ENCODE results near the gene GPR32. TPM values are rescaled to one million over a fixed set of nuclear protein-coding genes. Genes with fewer than 3 reads are reported as not detected.

The GPR32 gene
- total and polyA plus RNA-seq, 7 donors = not detected

- no peaks in the 10 kb centered on the region for H3K36me3 ChIP-seq (ENCODE audit: insufficient read depth in 1 of 2, low read depth in 1 of 2)
- H3K9me3 ChIP-seq = no peaks in the 10 kb centered on the region
- WGBS, 3 donors = 50 to 58% (median 53%) methylated on average over 12 of the region's 12 CpGs
- H3K4me1 ChIP-seq = no peaks in the 10 kb centered on the region
- TF ChIP-seq, protein P1, sequence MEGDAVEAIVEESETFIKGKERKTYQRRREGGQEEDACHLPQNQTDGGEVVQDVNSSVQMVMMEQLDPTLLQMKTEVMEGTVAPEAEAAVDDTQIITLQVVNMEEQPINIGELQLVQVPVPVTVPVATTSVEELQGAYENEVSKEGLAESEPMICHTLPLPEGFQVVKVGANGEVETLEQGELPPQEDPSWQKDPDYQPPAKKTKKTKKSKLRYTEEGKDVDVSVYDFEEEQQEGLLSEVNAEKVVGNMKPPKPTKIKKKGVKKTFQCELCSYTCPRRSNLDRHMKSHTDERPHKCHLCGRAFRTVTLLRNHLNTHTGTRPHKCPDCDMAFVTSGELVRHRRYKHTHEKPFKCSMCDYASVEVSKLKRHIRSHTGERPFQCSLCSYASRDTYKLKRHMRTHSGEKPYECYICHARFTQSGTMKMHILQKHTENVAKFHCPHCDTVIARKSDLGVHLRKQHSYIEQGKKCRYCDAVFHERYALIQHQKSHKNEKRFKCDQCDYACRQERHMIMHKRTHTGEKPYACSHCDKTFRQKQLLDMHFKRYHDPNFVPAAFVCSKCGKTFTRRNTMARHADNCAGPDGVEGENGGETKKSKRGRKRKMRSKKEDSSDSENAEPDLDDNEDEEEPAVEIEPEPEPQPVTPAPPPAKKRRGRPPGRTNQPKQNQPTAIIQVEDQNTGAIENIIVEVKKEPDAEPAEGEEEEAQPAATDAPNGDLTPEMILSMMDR (IDR thresholded peaks at IDR 0.05) = no peak
- no peak for DNase-seq
- H3K4me3 ChIP-seq = no peak overlapping the region
- H3K27ac ChIP-seq = no peak overlapping the region
- intact Hi-C loops (cut with DNase I) = loop anchor here in 1 of 2 donors (10.0 kb wide), 1 partner anchor 286 kb away; the partner anchor contains the start of gene CTU1
- ATAC-seq = no peak
- H3K27me3 ChIP-seq (ENCODE audit: insufficient read depth in 3 of 3, low read length in 2 of 3) = peaks cover 0 to 78% (median 32%) of the 10 kb centered on the region in 3 donors
Observed at GRCh38 chr19:50818859-50819472, 48.7 kb downstream of the GPR32 start.

DNA sequence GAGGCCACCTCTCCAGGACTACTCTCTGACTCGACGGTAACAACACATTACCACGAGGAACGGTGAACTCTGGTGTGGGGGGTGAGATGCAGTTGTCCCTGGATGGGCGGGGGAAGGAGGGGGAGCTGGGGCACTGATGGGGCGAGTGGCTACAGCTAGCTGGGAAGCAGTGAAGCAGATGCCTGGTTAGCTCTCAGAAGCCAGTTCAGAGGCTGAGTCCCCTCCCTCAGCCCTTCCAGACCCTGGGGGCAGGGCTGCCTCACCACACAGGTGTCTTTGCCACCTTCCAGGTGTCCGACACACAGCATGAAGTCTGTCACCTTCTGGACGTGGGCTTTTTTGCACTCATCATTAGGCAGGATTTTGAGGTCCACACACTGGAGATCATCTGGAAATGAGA lies 49.4 kb downstream of the GPR32 start:
- ATAC-seq = no peak
- Histone ChIP-seq H3K36me3 (ENCODE audit: insufficient read depth in 1 of 2, low read depth in 1 of 2) (no peaks in the 10 kb centered on the region), H3K27ac (no peak overlapping the region), H3K4me3 (no peak overlapping the region), H3K4me1 (no peaks in the 10 kb centered on the region), H3K9me3 (no peaks in the 10 kb centered on the region), H3K27me3 (ENCODE audit: insufficient read depth in 3 of 3, low read length in 2 of 3) (peaks cover 0 to 79% (median 32%) of the 10 kb centered on the region in 3 donors)
- intact Hi-C loops (cut with DNase I) = loop anchor here in 1 of 2 donors (10.0 kb wide), 1 partner anchor 285 kb away; the partner anchor contains the start of gene CTU1
- DNase-seq = no peak
- 22 to 32% (median 31%) methylated on average over 8 of the region's 8 CpGs for WGBS, 3 donors
- TF ChIP-seq, protein P1 (IDR thresholded peaks at IDR 0.05) = no peak

GRCh38 chr19:50820086-50820485 lies 49.8 kb downstream of the GPR32 start:
- Histone ChIP-seq H3K9me3 (no peaks in the 10 kb centered on the region), H3K4me3 (no peak overlapping the region), H3K4me1 (no peaks in the 10 kb centered on the region), H3K27me3 (ENCODE audit: insufficient read depth in 3 of 3, low read length in 2 of 3) (peaks cover 0 to 78% (median 31%) of the 10 kb centered on the region in 3 donors), H3K27ac (no peak overlapping the region), H3K36me3 (ENCODE audit: insufficient read depth in 1 of 2, low read depth in 1 of 2) (no peaks in the 10 kb centered on the region)
- DNase-seq = no peak
- 2 to 11% (median 10%) methylated on average over 15 of the region's 15 CpGs for WGBS, 3 donors
- TF ChIP-seq, protein P1 (IDR thresholded peaks at IDR 0.05) = no peak
- intact Hi-C loops (cut with DNase I) = no loop called here
- no peak for ATAC-seq

DNA sequence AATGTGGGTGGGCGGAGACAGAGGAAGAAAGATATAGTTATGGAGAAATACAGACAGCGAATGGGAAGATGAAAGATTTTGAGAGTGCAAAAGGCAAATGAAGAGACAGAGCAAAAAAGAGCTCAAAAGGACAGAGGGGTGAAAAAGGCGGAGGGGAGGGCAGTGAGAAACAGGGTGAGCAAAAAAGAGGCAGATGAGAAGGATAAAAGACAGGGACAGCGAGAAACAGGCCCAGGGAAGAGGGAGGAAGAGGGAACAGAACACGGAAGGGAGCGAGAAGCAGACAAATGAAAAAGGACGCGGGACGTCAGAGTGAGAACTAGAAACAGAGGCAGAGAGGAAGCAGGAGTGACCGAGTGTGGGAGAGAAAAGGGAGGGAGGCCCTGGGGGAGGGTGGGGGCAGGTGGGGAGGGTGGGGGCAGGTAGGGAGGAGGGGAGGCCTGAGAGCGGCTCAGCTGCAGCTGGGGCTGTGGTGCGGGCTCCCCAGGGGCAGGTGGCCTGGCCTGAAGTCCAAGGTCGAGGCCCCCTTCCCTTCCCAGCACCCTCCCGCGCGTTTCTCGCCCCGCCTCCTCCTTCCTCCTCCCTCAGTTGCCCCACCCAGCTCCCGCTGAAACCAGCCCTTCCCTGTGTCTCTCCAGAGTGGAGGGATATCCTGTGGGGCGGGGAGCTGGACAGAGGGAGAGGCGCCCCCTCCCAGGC lies 50.4 kb downstream of the GPR32 start:
- H3K4me1 ChIP-seq = no peaks in the 10 kb centered on the region
- no peaks in the 10 kb centered on the region for H3K9me3 ChIP-seq
- DNase-seq = peak in 1 of 2 donors; percentile 38
- ATAC-seq = no peak
- peaks cover 0 to 75% (median 29%) of the 10 kb centered on the region in 3 donors for H3K27me3 ChIP-seq (ENCODE audit: insufficient read depth in 3 of 3, low read length in 2 of 3)
- H3K36me3 ChIP-seq (ENCODE audit: insufficient read depth in 1 of 2, low read depth in 1 of 2) = no peaks in the 10 kb centered on the region
- no peak overlapping the region for H3K4me3 ChIP-seq
- TF ChIP-seq, protein P1 (IDR thresholded peaks at IDR 0.05) = no peak
- no peak overlapping the region for H3K27ac ChIP-seq
- intact Hi-C loops (cut with DNase I) = no loop called here
- 7 to 14% (median 7%) methylated on average over 11 to 21 of the region's 21 CpGs for WGBS, 3 donors

Measured in psoas muscle (tissue), 8 donors.